ENCODE results near the gene ZBTB3.

DNA sequence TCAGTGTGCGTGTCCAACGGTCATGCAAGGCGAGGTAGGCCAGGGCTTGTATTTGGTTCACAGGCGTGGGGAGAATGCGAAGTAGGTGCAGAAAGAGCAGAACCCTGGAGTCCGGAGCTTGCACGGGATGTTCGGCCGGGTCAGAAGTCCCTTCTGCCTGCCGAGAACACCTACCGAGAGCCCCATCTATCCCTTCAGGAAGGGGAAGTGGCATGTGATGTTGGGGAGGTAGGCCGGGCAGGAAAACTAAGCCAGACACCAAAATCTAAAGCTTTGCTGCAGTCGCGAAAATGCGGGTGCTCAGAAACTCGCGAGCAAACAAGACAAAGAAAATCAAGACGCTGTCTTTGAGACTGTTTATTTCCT is 16.8 kb upstream of the ZBTB3 start:
- TF ChIP-seq EZH2phosphoT487 (IDR thresholded peaks at IDR 0.05; ENCODE audit: borderline replicate concordance, low read length) = no peak
- TF ChIP-seq, protein P1, sequence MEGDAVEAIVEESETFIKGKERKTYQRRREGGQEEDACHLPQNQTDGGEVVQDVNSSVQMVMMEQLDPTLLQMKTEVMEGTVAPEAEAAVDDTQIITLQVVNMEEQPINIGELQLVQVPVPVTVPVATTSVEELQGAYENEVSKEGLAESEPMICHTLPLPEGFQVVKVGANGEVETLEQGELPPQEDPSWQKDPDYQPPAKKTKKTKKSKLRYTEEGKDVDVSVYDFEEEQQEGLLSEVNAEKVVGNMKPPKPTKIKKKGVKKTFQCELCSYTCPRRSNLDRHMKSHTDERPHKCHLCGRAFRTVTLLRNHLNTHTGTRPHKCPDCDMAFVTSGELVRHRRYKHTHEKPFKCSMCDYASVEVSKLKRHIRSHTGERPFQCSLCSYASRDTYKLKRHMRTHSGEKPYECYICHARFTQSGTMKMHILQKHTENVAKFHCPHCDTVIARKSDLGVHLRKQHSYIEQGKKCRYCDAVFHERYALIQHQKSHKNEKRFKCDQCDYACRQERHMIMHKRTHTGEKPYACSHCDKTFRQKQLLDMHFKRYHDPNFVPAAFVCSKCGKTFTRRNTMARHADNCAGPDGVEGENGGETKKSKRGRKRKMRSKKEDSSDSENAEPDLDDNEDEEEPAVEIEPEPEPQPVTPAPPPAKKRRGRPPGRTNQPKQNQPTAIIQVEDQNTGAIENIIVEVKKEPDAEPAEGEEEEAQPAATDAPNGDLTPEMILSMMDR (conservative IDR thresholded peaks at IDR 0.05; ENCODE audit: low read depth, low read length) = no peak
- TF ChIP-seq EZH2 (IDR thresholded peaks at IDR 0.05; ENCODE audit: low read length, unreplicated experiment) = no peak
